H9 (cell line): Measurements from ENCODE around the gene AKT1S1. TPM values are rescaled to one million over a fixed set of nuclear protein-coding genes. Genes with fewer than 3 reads are reported as not detected.
A peak's percentile ranks its signal among the peaks of the same experiment; 100 is the strongest.

Source experiments
- DNase-seq: peaks from one replicate; pipeline ENCODE4 v3.0.0-alpha.2; 2017
- H2AFZ ChIP-seq: one replicate; pipeline ENCODE4 v1.6.1; 2013; ENCODE audit warnings: mild to moderate bottlenecking, low read length, control low read depth, moderate library complexity
- H2AK5ac ChIP-seq: 2 replicates; pipeline ENCODE4 v1.6.1; 2013; ENCODE audit warnings: low read length, control low read depth, mixed read lengths; ENCODE audit not compliant: insufficient read length
- H2BK120ac ChIP-seq: one replicate; pipeline ENCODE4 v1.6.1; 2013; ENCODE audit warnings: low read depth, mild to moderate bottlenecking, low read length, control low read depth, inconsistent platforms; ENCODE audit not compliant: poor library complexity, severe bottlenecking
- H2BK12ac ChIP-seq: 2 replicates; pipeline ENCODE4 v1.6.1; 2013; ENCODE audit warnings: low read length, control low read depth, mixed read lengths, low read depth; ENCODE audit not compliant: insufficient read length
- H2BK15ac ChIP-seq: 2 replicates; pipeline ENCODE4 v1.6.1; 2013; ENCODE audit warnings: low read depth, low read length, control low read depth
- H2BK20ac ChIP-seq: one replicate; pipeline ENCODE4 v1.6.1; 2013; ENCODE audit warnings: low read depth, mild to moderate bottlenecking, low read length, control low read depth, inconsistent platforms; ENCODE audit not compliant: poor library complexity, severe bottlenecking
- H2BK5ac ChIP-seq: 2 replicates; pipeline ENCODE4 v1.6.1; 2013; ENCODE audit warnings: low read length, control low read depth, mixed read lengths; ENCODE audit not compliant: insufficient read length
- H3K14ac ChIP-seq: 2 replicates; pipeline ENCODE4 v1.6.1; 2013; ENCODE audit warnings: low read length, control low read depth; ENCODE audit not compliant: insufficient read depth
- H3K18ac ChIP-seq: 2 replicates; pipeline ENCODE4 v1.6.1; 2013; ENCODE audit warnings: low read depth, mild to moderate bottlenecking, mixed read lengths, low read length, control low read depth; ENCODE audit not compliant: insufficient read length
- H3K23ac ChIP-seq: 2 replicates; pipeline ENCODE4 v1.6.1; 2013; ENCODE audit warnings: low read length, control low read depth, mixed read lengths, low read depth; ENCODE audit not compliant: insufficient read length
- H3K23me2 ChIP-seq: 2 replicates; pipeline ENCODE4 v1.6.1; 2013; ENCODE audit warnings: low read depth, mild to moderate bottlenecking, mixed read lengths, low read length, control low read depth; ENCODE audit not compliant: insufficient read length, poor library complexity, severe bottlenecking
- H3K27ac ChIP-seq: 2 replicates; pipeline ENCODE4 v1.5.1; 2013; ENCODE audit warnings: low read length, control low read depth, mixed read lengths, low read depth; ENCODE audit not compliant: insufficient read length
- H3K27me3 ChIP-seq: 2 replicates; pipeline ENCODE4 v1.6.1; 2013; ENCODE audit warnings: low read length, control low read depth, inconsistent platforms; ENCODE audit not compliant: insufficient read depth
- H3K4ac ChIP-seq: 2 replicates; pipeline ENCODE4 v1.6.1; 2013; ENCODE audit warnings: low read depth, mild to moderate bottlenecking, control low read depth, inconsistent platforms, low read length, moderate library complexity
- H3K4me1 ChIP-seq: 2 replicates; pipeline ENCODE4 v1.6.1; 2013; ENCODE audit warnings: low read length, control low read depth, inconsistent platforms; ENCODE audit not compliant: insufficient read depth
- H3K4me2 ChIP-seq: 2 replicates; pipeline ENCODE4 v1.6.1; 2013; ENCODE audit warnings: low read length, control low read depth, mixed read lengths; ENCODE audit not compliant: insufficient read length, insufficient read depth
- H3K56ac ChIP-seq: 2 replicates; pipeline ENCODE4 v1.6.1; 2013; ENCODE audit warnings: low read depth, mild to moderate bottlenecking, mixed read lengths, low read length, control low read depth; ENCODE audit not compliant: insufficient read length
- H3K79me1 ChIP-seq: 2 replicates; pipeline ENCODE4 v1.6.1; 2013; ENCODE audit warnings: low read depth, mild to moderate bottlenecking, moderate library complexity, low read length, control low read depth, inconsistent platforms; ENCODE audit not compliant: insufficient read depth, poor library complexity, severe bottlenecking
- H3K79me2 ChIP-seq: 2 replicates; pipeline ENCODE4 v1.6.1; 2013; ENCODE audit warnings: low read length, control low read depth, inconsistent platforms; ENCODE audit not compliant: insufficient read depth
- H3K9ac ChIP-seq: 2 replicates; pipeline ENCODE4 v1.6.1; 2013; ENCODE audit warnings: low read length, control low read depth, mixed read lengths; ENCODE audit not compliant: insufficient read length; ENCODE audit errors: extremely low read depth
- H3K9me3 ChIP-seq: one replicate; pipeline ENCODE4 v1.6.1; 2013; ENCODE audit warnings: low read depth, low read length, inconsistent platforms; ENCODE audit not compliant: control insufficient read depth
- H3T11ph ChIP-seq: one replicate; pipeline ENCODE4 v1.6.1; 2013; ENCODE audit warnings: mild to moderate bottlenecking, low read length, control low read depth, inconsistent platforms
- H4K20me1 ChIP-seq: one replicate; pipeline ENCODE4 v1.6.1; 2013; ENCODE audit not compliant: control insufficient read depth, insufficient read length, insufficient read depth
- H4K5ac ChIP-seq: 2 replicates; pipeline ENCODE4 v1.6.1; 2013; ENCODE audit warnings: low read depth, mild to moderate bottlenecking, mixed read lengths, low read length, control low read depth; ENCODE audit not compliant: insufficient read length
- H4K8ac ChIP-seq: replicated peaks from 2 replicates; pipeline ENCODE4 v1.6.1; 2013; ENCODE audit warnings: low read length, control low read depth, mixed read lengths, low read depth; ENCODE audit not compliant: insufficient read length
- H4K91ac ChIP-seq: 2 replicates; pipeline ENCODE4 v1.6.1; 2013; ENCODE audit warnings: low read depth, mild to moderate bottlenecking, moderate library complexity, mixed read lengths, low read length, control low read depth; ENCODE audit not compliant: insufficient read length
- H3K27ac Mint-ChIP-seq, 3 experiments: 2 replicates in 2 of 3; 3 replicates in 1 of 3; pipeline ENCODE4 v1.8.0; 2020 to 2021; ENCODE audit warnings: mixed read lengths in 3 of 3, mild to moderate bottlenecking in 1 of 3, moderate library complexity in 1 of 3
- H3K27me3 Mint-ChIP-seq: 2 replicates; pipeline ENCODE4 v1.8.0; 2021; ENCODE audit warnings: low read depth, mild to moderate bottlenecking, moderate library complexity, mixed read lengths
- H3K36me3 Mint-ChIP-seq, 3 experiments: 2 replicates in 2 of 3; 3 replicates in 1 of 3; pipeline ENCODE4 v1.8.0; 2020 to 2021; ENCODE audit warnings: low read depth in 3 of 3, mixed read lengths in 3 of 3; ENCODE audit not compliant: insufficient read depth in 1 of 3
- H3K4me1 Mint-ChIP-seq, 2 experiments: 2 replicates each; pipeline ENCODE4 v1.8.0; 2020; ENCODE audit warnings: mixed read lengths in 2 of 2
- H3K4me3 Mint-ChIP-seq, 2 experiments: 2 replicates in 1 of 2; 3 replicates in 1 of 2; pipeline ENCODE4 v1.8.0; 2020 to 2021; ENCODE audit warnings: mild to moderate bottlenecking in 2 of 2, mixed read lengths in 2 of 2, moderate library complexity in 1 of 2
- H3K9me3 Mint-ChIP-seq, 2 experiments: 2 replicates in 1 of 2; 3 replicates in 1 of 2; pipeline ENCODE4 v1.8.0; 2020; ENCODE audit warnings: mild to moderate bottlenecking in 2 of 2, mixed read lengths in 2 of 2, moderate library complexity in 1 of 2
- WGBS: extraction: QIAGEN DNeasy Blood & Tissue Kit; methylation state at CpG from one replicate; pipeline ENCODE4 v1.1.7; 2013; ENCODE audit warnings: missing lambda C conversion rate, low lambda C conversion rate, mixed read lengths; ENCODE audit not compliant: insufficient read length; ENCODE audit errors: extremely low coverage; 5-methylcytosine and 5-hydroxymethylcytosine counted together
- total RNA-seq: library from RNA; stranded (reverse); gene quantifications from 2 replicates; pipeline ENCODE4 v1.2.1, GENCODE V29; 2021
- TF ChIP-seq, protein P1 (sequence below): fragments of 200-600 bp; sonication (generic); conservative IDR thresholded peaks from 3 replicates; pipeline ENCODE4 v1.8.0; 2021; ENCODE audit warnings: antibody characterized with exemption, mild to moderate bottlenecking

The AKT1S1 gene
- total RNA-seq, 1 experiment from 2014 or later, result 43.5 TPM

DNA sequence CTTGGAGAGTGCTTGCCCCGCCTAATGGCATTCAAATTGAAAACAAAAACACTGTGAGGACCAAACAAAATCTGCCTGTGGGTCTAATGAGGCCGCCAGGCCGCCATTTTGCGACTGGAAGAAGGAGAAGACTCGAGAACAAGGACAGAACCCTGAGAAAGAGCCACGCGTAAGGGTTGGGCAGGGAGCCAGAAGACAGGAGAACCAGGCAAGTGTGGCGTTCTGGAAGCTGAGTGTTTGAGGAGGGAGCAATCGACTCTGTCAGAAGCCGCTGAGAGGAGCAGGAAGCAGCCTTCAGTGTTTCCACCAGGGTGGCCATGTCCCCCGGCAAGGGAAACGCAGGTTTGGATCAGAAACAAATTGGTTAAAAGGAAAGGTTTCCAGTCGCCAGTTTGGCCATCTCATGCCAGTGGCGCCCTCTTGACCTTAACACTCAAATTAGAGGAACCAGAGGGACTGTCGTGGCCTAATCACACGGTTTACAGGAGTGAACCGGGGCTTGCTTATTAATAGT lies 36.4 kb downstream of the AKT1S1 start:
- Mint-ChIP-seq H3K27me3 (peaks cover 1% of the 10 kb centered on the region; the same call in 1 of the 2 replicates), H3K9me3 (no peaks in the 10 kb centered on the region), H3K36me3 (peaks cover 6 to 43% (median 40%) of the 10 kb centered on the region in 3 experiments), H3K4me3 (no peak overlapping the region), H3K4me1 (peaks cover 0 to 5% of the 10 kb centered on the region in 2 experiments; a peak in 2 of 4 replicates), H3K27ac (peak overlapping the region; percentile 17 to 49 (median 42); a peak in 4 of 7 replicates)
- DNase-seq, result no peak
- Histone ChIP-seq H3K4ac (no peak overlapping the region), H2AFZ (no peak overlapping the region), H2BK120ac (no peak overlapping the region), H3K14ac (no peak overlapping the region), H4K8ac (no peak overlapping the region), H3K27ac (no peak overlapping the region), H3K56ac (no peak overlapping the region), H2AK5ac (no peak overlapping the region), H3K79me2 (no peaks in the 10 kb centered on the region), H3K18ac (no peak overlapping the region), H4K91ac (no peak overlapping the region), H3K27me3 (no peaks in the 10 kb centered on the region), H3K9ac (no peak overlapping the region), H3K9me3 (no peaks in the 10 kb centered on the region), H2BK12ac (no peak overlapping the region), H3T11ph (no peak overlapping the region), H3K4me2 (no peak overlapping the region), H3K23ac (no peak overlapping the region), H2BK20ac (no peak overlapping the region), H3K79me1 (no peaks in the 10 kb centered on the region), H4K20me1 (no peaks in the 10 kb centered on the region), H3K23me2 (no peaks in the 10 kb centered on the region), H2BK15ac (no peak overlapping the region), H4K5ac (no peak overlapping the region), H2BK5ac (no peak overlapping the region), H3K4me1 (no peaks in the 10 kb centered on the region)
- TF ChIP-seq, protein P1, sequence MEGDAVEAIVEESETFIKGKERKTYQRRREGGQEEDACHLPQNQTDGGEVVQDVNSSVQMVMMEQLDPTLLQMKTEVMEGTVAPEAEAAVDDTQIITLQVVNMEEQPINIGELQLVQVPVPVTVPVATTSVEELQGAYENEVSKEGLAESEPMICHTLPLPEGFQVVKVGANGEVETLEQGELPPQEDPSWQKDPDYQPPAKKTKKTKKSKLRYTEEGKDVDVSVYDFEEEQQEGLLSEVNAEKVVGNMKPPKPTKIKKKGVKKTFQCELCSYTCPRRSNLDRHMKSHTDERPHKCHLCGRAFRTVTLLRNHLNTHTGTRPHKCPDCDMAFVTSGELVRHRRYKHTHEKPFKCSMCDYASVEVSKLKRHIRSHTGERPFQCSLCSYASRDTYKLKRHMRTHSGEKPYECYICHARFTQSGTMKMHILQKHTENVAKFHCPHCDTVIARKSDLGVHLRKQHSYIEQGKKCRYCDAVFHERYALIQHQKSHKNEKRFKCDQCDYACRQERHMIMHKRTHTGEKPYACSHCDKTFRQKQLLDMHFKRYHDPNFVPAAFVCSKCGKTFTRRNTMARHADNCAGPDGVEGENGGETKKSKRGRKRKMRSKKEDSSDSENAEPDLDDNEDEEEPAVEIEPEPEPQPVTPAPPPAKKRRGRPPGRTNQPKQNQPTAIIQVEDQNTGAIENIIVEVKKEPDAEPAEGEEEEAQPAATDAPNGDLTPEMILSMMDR, result no peak
- WGBS, result no CpG with 5 or more reads among the region's 17 CpGs
